ENCODE data around the gene NPM1. TPM values are rescaled to one million over a fixed set of nuclear protein-coding genes. Genes with fewer than 3 reads are reported as not detected.
A peak's percentile ranks its signal among the peaks of the same experiment; 100 is the strongest.
"Not testable (repeated sequence)": the region's sequence is repeated elsewhere in the genome, so short reads cannot be mapped to it uniquely, and the experiment has no call there.

The NPM1 gene
- total RNA-seq, 2 experiments from 2014 or later = 1,230 to 1,897 TPM

DNA sequence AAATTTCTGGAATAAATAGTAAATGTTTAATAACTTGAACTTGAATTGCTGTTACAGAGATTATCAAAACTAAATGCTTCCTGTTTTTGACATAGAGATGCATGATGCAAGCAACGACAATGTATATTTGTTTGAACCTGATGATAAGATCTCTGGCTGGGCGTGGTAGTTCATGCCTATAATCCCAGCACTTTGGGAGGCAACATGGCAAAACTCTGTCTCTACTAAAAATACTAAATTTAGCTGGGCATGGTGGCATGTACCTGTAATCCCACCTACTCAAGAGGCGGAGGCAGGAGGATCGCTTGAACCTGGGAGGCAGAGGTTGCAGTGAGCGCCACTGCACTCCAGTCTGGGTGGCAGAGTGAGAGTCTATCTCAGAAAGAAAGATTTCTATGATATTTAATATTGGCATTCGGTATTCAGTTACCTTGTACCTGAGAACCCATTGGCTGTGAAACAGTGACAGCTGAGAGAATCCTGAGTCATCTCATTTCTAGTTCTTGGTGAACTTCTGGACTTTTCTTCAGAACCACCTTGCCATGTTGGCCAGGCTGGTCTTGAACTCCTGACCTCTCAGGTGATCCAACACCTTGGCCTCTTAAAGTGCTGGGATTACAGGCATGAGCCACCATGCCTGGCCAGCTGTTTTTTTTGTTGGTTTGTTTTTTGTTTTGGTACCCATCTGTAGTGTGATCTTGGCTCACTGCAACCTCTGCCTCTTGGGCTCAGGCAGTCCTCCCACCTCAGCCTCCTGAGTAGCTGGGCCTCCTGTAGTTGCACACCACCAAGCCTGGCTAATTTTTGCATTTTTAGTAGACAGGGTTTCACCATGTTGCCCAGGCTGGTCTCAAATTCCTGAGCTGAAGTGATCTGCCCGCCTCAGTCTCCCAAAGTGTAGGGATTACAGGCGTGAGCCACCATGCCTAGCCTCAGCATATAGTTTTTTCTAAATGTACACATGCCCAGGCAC lies 21.8 kb downstream of the NPM1 start:
- Mint-ChIP-seq H3K36me3 (peaks cover 71% of the 10 kb centered on the region), H3K27ac (peak overlapping the region; percentile 28), H3K27me3 (no peaks in the 10 kb centered on the region), H3K4me3 (no peak overlapping the region), H3K4me1 (peaks cover 33% of the 10 kb centered on the region), H3K9me3 (ENCODE audit: low read depth) (no peaks in the 10 kb centered on the region)
- CTCF ChIA-PET = interaction anchor here (0.7 to 2.9 kb wide), 2 partner anchors 9 to 14 kb away, joined by 3 to 14 read pairs; partner anchors contain the start of gene FGF18
- DNase-seq = no peak
- ATAC-seq = no peak

DNA sequence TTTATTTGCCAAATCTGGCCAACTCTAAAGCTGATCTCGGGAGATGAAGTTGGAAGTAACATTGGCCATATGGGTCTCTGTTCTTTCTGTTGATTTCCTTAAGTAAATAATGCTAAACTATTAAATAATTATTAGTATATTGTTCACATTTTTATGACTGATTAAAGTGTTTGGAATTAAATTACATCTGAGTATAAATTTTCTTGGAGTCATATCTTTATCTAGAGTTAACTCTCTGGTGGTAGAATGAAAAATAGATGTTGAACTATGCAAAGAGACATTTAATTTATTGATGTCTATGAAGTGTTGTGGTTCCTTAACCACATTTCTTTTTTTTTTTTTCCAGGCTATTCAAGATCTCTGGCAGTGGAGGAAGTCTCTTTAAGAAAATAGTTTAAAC lies 22.5 kb downstream of the NPM1 start:
- DNase-seq (no peak), ATAC-seq (no peak)
- peaks cover 67% of the 10 kb centered on the region for H3K36me3 Mint-ChIP-seq
- H3K4me1 Mint-ChIP-seq = peaks cover 33% of the 10 kb centered on the region
- H3K27ac Mint-ChIP-seq = no peak overlapping the region
- no peaks in the 10 kb centered on the region for H3K9me3 Mint-ChIP-seq (ENCODE audit: low read depth)
- no peak overlapping the region for H3K4me3 Mint-ChIP-seq
- H3K27me3 Mint-ChIP-seq = no peaks in the 10 kb centered on the region
- CTCF ChIA-PET = interaction anchor here (2.9 kb wide), 1 partner anchor 9 kb away, joined by 14 read pairs; the partner anchor contains the start of gene FGF18

DNA sequence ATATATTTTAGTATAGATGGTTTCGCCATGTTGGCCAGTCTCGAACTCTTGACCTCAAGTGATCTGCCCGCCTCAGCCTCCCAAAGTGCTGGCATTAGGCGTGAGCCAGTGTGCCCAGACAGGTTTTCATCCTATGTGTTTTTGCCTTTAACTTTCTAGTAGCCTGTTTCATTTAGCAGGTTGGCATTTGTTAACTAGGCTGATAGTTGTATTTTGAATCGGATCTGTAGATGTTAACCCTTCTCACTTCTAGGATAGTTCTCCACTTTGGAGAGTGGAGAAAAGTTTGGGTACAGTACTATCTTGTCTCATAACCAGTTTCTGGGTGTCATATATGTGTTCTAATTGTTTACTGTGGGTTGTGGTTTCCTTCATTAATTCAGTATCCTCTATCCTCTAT lies 24.5 kb downstream of the NPM1 start:
- Mint-ChIP-seq H3K36me3 (peaks cover 50% of the 10 kb centered on the region), H3K4me3 (no peak overlapping the region), H3K9me3 (ENCODE audit: low read depth) (no peaks in the 10 kb centered on the region), H3K4me1 (peaks cover 17% of the 10 kb centered on the region), H3K27ac (no peak overlapping the region), H3K27me3 (no peaks in the 10 kb centered on the region)
- ATAC-seq (no peak), DNase-seq (no peak)
- CTCF ChIA-PET = no interaction called here

DNA sequence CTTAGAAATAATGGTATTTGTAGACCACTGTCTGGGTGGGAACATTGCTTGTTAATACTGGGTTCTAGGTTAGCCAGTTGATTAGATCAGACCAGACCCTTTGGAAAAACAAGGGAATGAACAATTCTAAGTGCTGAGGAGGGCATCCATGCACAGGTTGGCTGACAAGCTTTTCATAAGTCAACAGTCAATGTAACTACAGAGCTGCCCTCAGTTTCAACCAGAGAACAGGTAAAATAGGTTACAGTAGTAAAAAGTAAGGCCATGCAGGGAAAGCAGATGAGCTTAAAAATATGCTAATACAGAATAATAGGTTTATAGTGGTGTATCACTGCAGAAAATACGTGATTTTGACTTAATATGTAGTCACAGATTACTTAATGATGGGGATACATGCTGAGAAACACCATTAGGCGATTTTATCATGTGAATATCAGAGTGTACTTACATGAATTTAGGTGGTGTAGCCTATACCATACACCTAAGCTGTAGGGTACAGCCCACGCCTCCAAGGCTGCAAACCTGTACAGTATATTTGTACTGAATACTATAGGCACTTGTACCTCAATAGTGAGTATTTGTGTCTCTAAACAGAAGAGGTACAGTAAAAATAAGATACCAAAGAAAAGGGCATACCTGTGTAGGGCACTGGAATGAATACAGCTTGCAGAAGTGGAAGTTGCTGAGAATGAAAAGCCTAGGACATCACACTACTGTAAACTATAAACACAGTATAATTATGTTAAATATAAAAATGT lies 25.7 kb downstream of the NPM1 start:
- CTCF ChIA-PET = interaction anchor here (1.1 kb wide), 1 partner anchor 21 kb away, joined by 3 read pairs; no protein-coding TSS in a partner anchor
- H3K36me3 Mint-ChIP-seq = peaks cover 39% of the 10 kb centered on the region
- peaks cover 7% of the 10 kb centered on the region for H3K4me1 Mint-ChIP-seq
- H3K4me3 Mint-ChIP-seq = no peak overlapping the region
- no peaks in the 10 kb centered on the region for H3K9me3 Mint-ChIP-seq (ENCODE audit: low read depth)
- no peaks in the 10 kb centered on the region for H3K27me3 Mint-ChIP-seq
- ATAC-seq = no peak
- DNase-seq = no peak
- H3K27ac Mint-ChIP-seq = peak overlapping the region; percentile 24

DNA sequence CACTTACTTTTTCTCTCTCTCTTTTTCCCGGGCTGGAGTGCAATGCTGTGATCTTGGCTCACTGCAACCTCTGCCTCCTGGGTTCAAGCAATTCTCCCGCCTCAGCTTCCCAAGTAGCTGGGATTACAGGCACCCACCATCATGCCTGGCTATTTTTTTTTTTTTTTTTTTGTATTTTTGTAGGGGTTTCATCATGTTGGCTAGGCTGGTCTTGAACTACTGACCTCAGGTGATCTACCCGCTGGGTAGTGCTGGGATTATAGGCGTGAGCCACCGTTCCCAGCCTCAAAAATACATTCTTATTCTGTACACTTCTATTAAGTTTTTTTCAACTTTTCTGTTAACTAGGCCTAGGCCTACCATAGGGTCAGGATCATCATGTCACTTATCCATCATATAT lies 26.3 kb downstream of the NPM1 start:
- CTCF ChIA-PET; H3K9me3 Mint-ChIP-seq (ENCODE audit: low read depth): not testable (repeated sequence)
- H3K36me3 Mint-ChIP-seq = peaks cover 33% of the 10 kb centered on the region

DNA sequence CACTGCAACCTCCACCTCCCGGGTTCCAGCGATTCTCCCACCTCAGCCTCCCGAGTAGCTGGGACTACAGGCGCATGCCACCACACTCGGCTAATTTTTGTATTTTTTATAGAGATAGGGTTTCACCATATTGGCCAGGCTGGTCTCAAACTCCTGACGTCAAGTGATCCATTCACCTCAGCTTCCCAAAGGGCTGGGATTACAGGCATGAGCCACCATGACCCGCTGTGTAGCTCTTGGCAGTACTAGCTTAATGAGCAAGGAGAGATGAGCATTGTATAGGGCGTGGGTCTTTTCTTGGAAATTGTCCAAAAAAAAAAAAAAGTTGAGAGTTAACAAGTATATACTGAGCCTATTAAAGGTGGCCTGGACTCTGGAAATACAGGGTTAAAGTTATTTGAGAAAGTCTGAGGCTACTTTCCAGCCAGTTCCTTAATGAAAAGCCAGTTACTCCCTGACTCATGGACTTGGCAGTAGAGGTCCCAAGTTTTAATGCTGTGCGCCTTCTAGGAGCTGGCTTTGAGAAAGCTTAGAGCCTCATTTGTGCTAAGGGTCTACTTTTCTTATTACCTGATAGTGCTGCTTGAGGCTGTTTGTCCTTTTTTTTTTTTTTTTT lies 27.6 kb downstream of the NPM1 start:
- Mint-ChIP-seq H3K27me3 (peaks cover 9% of the 10 kb centered on the region), H3K36me3 (peaks cover 27% of the 10 kb centered on the region), H3K4me1 (peaks cover 12% of the 10 kb centered on the region), H3K9me3 (ENCODE audit: low read depth) (no peaks in the 10 kb centered on the region), H3K4me3 (no peak overlapping the region), H3K27ac (no peak overlapping the region)
- ATAC-seq (no peak), DNase-seq (no peak)
- CTCF ChIA-PET = no interaction called here

More for the DNA sequence above, 26.3 kb downstream of the NPM1 start:
- DNase-seq, H3K4me3 Mint-ChIP-seq, H3K27me3 Mint-ChIP-seq, H3K4me1 Mint-ChIP-seq, ATAC-seq, H3K27ac Mint-ChIP-seq: not testable (repeated sequence)

DNA sequence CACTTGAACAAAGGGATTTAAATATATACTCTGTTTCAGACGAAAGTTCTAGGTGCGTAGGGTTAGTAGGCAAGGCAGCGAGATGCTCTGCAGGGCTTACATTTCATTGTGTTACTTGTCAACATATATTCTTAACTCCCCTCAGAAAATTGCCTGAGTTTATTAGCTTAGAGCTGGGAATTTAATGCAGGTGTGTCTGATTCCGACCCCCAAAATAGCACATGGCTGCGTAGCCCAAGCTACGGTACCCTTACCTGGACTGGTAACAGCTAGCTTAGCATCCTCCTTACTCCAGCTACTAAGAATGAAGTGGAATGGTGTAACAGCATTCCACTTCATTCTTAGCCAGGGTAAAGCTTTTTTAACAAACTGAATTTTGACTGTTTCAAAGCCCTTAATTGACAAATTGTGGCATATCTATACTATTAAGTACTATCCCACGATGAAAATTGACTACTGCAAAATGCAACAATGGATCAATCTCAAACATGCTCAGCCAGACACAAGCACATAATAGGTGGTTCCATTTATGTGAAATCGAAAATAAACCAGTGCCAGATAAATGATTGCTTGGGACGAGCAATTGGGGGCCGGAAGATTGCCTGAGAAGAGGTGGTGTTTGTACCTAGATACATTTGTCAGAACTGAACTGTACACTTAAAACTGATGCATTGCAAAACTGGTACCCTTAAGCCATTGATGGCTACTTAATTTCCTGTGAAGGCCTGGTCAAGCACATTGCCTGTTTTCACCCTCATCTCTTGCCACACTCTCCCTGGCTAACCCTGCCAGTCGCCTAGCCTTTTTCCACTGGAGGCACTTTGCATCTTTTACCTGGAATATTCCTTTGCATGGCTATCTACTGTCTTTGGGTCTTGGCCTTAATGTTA lies 28.8 kb downstream of the NPM1 start:
- ATAC-seq (no peak), DNase-seq (no peak)
- CTCF ChIA-PET = no interaction called here
- Mint-ChIP-seq H3K9me3 (ENCODE audit: low read depth) (no peaks in the 10 kb centered on the region), H3K4me1 (peaks cover 17% of the 10 kb centered on the region), H3K27ac (no peak overlapping the region), H3K36me3 (peaks cover 21% of the 10 kb centered on the region), H3K27me3 (peaks cover 19% of the 10 kb centered on the region), H3K4me3 (no peak overlapping the region)

DNA sequence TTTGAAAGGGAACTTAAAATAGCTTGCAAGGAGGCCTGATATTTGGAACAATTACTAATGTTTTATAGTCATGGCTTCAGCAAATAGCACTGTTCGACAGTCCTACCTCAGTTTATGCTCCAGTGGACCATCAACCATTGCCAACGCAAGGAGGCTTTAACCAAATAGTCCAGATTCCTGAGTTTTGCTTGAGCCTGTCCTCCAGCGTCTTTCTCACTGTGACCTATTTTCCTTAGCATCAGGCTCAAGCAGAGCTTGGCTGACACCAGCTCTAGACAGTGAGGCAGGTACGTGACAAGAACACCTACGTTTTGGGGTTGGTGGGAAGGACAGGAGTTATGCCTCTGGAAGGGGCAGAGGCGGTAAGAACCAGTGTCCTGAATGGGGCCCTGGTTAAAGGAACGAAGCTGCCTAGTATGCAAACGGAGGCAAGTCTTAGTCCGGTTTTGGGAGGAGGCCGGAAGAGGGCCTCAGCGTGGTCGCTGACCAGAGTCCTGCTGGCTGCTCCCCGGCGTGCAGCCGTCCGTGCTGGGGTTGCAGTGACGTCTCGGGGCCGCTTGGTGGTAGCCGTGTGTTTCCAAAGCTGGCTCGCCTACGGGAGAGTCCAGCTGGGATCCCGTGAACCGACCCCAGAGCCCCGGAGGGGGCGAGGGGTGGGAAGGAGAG lies 30.8 kb downstream of the NPM1 start:
- Mint-ChIP-seq H3K36me3 (peaks cover 5% of the 10 kb centered on the region), H3K27ac (no peak overlapping the region), H3K27me3 (peaks cover 30% of the 10 kb centered on the region), H3K9me3 (ENCODE audit: low read depth) (no peaks in the 10 kb centered on the region), H3K4me1 (peaks cover 15% of the 10 kb centered on the region), H3K4me3 (peak overlapping the region; percentile 3)
- CTCF ChIA-PET = interaction anchor here (0.6 to 2.3 kb wide), 13 partner anchors 9 to 1473 kb away, joined by 3 to 15 read pairs (median 7); partner anchors contain the start of gene FBXW11
- ATAC-seq (peak; percentile 66), DNase-seq (peak; percentile 70)

DNA sequence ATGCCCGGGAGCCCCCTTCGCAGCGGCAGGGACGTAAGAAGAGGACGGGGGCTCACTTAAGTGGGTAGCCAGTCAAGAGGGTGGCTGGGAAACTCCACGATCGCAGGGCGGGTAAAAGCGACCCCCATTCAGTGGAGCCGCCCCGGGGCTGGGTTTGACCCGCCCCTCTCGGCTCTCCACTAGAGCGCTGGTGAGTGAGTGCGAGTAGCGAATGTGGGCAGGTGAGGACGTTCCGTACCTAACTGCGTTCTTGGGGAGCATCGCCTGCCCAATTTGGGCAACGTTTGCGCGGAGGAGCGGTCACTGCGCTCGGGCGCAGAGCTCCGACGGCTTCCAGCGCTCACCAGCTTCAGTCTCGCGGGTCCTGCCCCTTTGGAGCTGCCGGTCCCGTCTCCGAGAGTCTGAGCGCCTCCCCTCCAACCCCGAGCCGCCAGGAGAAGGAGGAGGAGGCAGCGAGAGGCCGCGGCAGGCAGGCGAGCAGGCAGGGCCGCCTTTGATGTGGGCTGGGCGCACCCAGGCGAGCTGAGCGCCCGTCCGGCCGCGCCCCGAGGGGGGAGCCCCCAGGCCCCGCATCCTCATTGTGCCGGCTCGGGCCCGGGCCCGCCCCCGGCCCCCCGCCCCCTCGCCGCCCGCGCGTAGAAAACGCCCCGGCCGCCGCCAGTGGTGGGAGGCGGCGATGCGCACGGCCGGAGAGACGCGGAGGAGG lies 31.5 kb downstream of the NPM1 start, which contains the start of gene FGF18:
Gene FGF18 (plus strand): TSS at position 666 of the 706 bp plus-strand sequence. CDS start 553 bp downstream, outside the sequence.
- peaks cover 1% of the 10 kb centered on the region for H3K36me3 Mint-ChIP-seq
- DNase-seq (peak; percentile 52), ATAC-seq (peak; percentile 38)
- CTCF ChIA-PET = interaction anchor here (0.6 to 2.3 kb wide), 15 partner anchors 9 to 1472 kb away, joined by 3 to 15 read pairs (median 6); partner anchors contain the start of gene FBXW11
- H3K9me3 Mint-ChIP-seq (ENCODE audit: low read depth) = no peaks in the 10 kb centered on the region
- peaks cover 15% of the 10 kb centered on the region for H3K4me1 Mint-ChIP-seq
- H3K27ac Mint-ChIP-seq = no peak within 1 kb of the TSS
- peaks cover 30% of the 10 kb centered on the region for H3K27me3 Mint-ChIP-seq
- H3K4me3 Mint-ChIP-seq = peak within 1 kb of the TSS; percentile 59

DNA sequence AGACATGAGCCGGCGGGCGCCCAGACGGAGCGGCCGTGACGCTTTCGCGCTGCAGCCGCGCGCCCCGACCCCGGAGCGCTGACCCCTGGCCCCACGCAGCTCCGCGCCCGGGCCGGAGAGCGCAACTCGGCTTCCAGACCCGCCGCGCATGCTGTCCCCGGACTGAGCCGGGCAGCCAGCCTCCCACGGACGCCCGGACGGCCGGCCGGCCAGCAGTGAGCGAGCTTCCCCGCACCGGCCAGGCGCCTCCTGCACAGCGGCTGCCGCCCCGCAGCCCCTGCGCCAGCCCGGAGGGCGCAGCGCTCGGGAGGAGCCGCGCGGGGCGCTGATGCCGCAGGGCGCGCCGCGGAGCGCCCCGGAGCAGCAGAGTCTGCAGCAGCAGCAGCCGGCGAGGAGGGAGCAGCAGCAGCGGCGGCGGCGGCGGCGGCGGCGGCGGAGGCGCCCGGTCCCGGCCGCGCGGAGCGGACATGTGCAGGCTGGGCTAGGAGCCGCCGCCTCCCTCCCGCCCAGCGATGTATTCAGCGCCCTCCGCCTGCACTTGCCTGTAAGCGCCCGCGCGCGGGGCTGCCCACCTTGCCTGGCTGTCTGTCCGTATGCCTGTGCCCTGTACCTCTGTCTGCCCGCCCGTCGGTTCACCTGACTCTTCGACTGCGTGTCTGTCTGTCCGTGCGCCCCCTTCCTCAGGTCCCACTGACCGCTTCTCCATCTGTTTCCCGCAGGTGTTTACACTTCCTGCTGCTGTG lies 32.2 kb downstream of the NPM1 start:
- Mint-ChIP-seq H3K27ac (no peak overlapping the region), H3K9me3 (ENCODE audit: low read depth) (no peaks in the 10 kb centered on the region), H3K4me3 (peak overlapping the region; percentile 59), H3K4me1 (peaks cover 15% of the 10 kb centered on the region), H3K27me3 (peaks cover 30% of the 10 kb centered on the region), H3K36me3 (no peaks in the 10 kb centered on the region)
- DNase-seq = no peak
- CTCF ChIA-PET = interaction anchor here (0.6 to 2.3 kb wide), 10 partner anchors 9 to 857 kb away, joined by 3 to 15 read pairs (median 6); partner anchors contain the start of gene FBXW11
- peak; percentile 40 for ATAC-seq

Data from activated CD8-positive, alpha-beta memory T cell treated with anti-CD3 and anti-CD28 coated beads, Interleukin-2, amount 10 ng/mL, durations not matched to agents 7 days and 5 days (primary cell).